IPS DF 6.9 (cell line): ENCODE measurements around the gene KRT86.
"Not testable (repeated sequence)": the region's sequence is repeated elsewhere in the genome, so short reads cannot be mapped to it uniquely, and the experiment has no call there.

Experiments
- DNase-seq: peaks from one replicate; pipeline ENCODE4 v3.0.0-alpha.2; 2013; ENCODE audit warnings: low read depth, low spot score
- H3K27ac ChIP-seq: one replicate; pipeline ENCODE4 v1.5.1; 2013; ENCODE audit warnings: low read length, control low read depth
- H3K27me3 ChIP-seq: 2 replicates; pipeline ENCODE4 v1.6.1; 2013; ENCODE audit warnings: mild to moderate bottlenecking, low read length; ENCODE audit not compliant: control insufficient read depth, insufficient read depth
- H3K36me3 ChIP-seq: 2 replicates; pipeline ENCODE4 v1.6.1; 2013; ENCODE audit warnings: low read length; ENCODE audit not compliant: control insufficient read depth, insufficient read depth
- H3K4me1 ChIP-seq: 2 replicates; pipeline ENCODE4 v1.6.1; 2013; ENCODE audit warnings: low read length; ENCODE audit not compliant: control insufficient read depth, insufficient read depth
- H3K4me3 ChIP-seq: 2 replicates; pipeline ENCODE4 v1.5.1; 2013; ENCODE audit warnings: mild to moderate bottlenecking, low read length
- H3K9me3 ChIP-seq: 2 replicates; pipeline ENCODE4 v1.6.1; 2013; ENCODE audit warnings: low read length, inconsistent platforms; ENCODE audit not compliant: control insufficient read depth, insufficient read depth
- WGBS: extraction: QIAGEN DNeasy Blood & Tissue Kit; methylation state at CpG from one replicate; pipeline ENCODE4 v1.1.7; 2013; ENCODE audit warnings: mixed read lengths, missing lambda C conversion rate; ENCODE audit not compliant: insufficient read length, insufficient coverage; 5-methylcytosine and 5-hydroxymethylcytosine counted together

The KRT86 gene

DNA sequence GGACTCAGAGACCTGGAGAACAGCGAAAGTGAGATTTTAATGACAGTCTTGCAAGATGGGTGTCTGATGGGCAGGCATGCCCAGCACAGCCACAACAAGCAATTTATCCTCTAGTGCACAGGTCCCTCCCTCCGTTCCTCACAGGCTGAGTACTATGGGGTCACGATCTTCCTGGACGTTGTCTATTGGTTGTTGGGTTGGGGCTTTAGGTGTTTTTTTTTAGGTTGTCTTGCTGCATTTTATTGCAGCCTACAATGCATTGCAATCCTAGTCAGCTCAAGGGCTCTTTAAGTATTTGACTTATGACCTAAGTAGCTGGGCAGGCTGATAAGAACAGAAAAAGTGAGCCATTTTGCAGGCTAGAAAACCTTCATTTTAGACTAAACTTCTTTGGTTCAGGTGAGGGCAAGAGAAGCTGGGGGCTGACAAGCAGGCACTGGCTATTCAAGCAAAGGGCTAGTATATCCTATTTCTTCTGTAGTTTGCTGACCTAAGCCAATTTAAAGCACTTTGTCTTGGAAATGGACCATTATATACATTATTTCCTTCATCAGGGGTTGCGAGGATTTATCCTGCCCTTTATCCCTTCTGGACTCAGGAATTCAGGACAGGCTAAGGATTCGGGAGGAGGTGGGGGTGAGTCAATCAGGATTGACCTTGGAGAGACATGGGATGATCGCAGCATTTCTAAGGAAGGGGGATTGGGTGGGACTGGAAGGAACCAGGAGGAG, 35.4 kb upstream of the KRT86 start:
- no peak for DNase-seq
- no peaks in the 10 kb centered on the region for H3K27me3 ChIP-seq
- H3K4me1 ChIP-seq: peaks cover 8% of the 10 kb centered on the region
- H3K9me3 ChIP-seq: no peaks in the 10 kb centered on the region
- H3K4me3 ChIP-seq: no peak overlapping the region
- no peaks in the 10 kb centered on the region for H3K36me3 ChIP-seq
- no peak overlapping the region for H3K27ac ChIP-seq
- WGBS: no CpG with 5 or more reads among the region's 7 CpGs

DNA sequence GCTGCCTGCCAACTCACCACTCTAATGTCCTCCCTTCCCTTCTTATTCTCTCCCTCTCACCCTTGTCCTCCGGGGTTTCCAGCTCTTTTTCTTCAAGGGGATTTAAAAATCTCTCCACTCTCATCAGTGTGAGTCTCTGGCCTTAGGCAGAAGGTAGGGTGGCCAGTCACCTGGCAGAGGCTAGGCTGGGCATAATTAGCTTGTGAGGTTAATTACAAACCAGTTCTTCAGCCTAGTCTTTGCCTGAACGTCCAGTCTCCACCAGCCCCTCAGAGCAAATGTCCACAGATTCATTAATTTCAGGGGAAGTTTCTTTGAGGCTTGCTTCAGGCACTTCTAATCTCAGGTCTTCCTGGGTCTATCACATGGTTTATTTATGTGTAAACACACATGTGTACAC, 34.7 kb upstream of the KRT86 start:
- Histone ChIP-seq H3K27me3 (no peaks in the 10 kb centered on the region), H3K4me1 (peaks cover 8% of the 10 kb centered on the region), H3K9me3 (no peaks in the 10 kb centered on the region), H3K4me3 (no peak overlapping the region), H3K36me3 (no peaks in the 10 kb centered on the region), H3K27ac (no peak overlapping the region)
- WGBS: no CpG with 5 or more reads among the region's 2 CpGs
- DNase-seq: no peak

DNA sequence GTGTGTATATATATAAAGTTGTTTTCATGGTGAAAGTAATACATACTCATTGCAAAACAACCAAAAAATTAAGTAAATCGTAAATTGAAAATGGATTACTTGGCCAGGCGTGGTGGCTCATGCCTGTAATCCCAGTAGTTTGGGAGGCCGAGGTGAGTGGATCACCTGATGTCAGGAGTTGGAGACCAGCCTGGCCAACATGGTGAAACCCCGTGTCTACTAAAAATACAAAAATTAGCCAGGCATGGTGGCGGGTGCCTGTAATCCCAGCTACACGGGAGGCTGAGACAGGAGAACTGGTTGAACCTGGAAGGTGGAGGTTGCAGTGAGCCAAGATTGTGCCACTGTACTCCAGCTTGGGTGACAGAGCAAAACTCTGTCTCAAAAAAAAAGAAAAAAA, 34.2 kb upstream of the KRT86 start:
- H3K9me3 ChIP-seq, H3K4me1 ChIP-seq, DNase-seq, H3K4me3 ChIP-seq, H3K27me3 ChIP-seq, H3K27ac ChIP-seq, H3K36me3 ChIP-seq: not testable (repeated sequence)
- no CpG with 5 or more reads among the region's 6 CpGs for WGBS

DNA sequence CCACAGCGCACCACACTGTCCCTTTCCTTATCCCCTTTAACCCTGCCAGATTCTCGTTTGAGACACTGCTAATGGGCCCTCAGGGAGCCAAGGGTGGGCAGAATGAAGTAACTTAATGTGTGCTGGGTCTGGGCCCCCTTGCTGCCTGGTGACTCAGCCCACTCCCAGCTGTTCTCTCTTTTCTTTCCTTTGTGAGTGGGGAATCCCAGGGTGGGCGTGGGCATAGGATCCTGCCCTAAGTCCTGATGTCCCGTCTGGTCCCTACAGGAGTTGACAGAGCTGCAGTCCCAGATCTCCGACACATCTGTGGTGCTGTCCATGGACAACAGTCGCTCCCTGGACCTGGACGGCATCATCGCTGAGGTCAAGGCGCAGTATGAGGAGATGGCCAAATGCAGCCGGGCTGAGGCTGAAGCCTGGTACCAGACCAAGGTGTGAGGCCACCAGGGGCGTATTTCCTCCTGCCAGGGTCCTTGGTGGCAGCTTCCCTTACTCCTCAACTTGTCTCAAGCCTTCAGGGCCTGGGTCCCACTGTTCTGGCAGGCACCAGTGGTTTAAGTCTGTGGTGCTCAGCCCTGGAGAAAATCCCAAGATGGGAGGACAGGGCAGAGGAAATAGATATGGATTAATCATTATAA, 33.1 kb upstream of the KRT86 start:
- no peak for DNase-seq
- no CpG with 5 or more reads among the region's 11 CpGs for WGBS
- no peaks in the 10 kb centered on the region for H3K9me3 ChIP-seq
- no peaks in the 10 kb centered on the region for H3K27me3 ChIP-seq
- H3K4me1 ChIP-seq: peaks cover 9% of the 10 kb centered on the region
- no peak overlapping the region for H3K27ac ChIP-seq
- H3K36me3 ChIP-seq: no peaks in the 10 kb centered on the region
- no peak overlapping the region for H3K4me3 ChIP-seq

DNA sequence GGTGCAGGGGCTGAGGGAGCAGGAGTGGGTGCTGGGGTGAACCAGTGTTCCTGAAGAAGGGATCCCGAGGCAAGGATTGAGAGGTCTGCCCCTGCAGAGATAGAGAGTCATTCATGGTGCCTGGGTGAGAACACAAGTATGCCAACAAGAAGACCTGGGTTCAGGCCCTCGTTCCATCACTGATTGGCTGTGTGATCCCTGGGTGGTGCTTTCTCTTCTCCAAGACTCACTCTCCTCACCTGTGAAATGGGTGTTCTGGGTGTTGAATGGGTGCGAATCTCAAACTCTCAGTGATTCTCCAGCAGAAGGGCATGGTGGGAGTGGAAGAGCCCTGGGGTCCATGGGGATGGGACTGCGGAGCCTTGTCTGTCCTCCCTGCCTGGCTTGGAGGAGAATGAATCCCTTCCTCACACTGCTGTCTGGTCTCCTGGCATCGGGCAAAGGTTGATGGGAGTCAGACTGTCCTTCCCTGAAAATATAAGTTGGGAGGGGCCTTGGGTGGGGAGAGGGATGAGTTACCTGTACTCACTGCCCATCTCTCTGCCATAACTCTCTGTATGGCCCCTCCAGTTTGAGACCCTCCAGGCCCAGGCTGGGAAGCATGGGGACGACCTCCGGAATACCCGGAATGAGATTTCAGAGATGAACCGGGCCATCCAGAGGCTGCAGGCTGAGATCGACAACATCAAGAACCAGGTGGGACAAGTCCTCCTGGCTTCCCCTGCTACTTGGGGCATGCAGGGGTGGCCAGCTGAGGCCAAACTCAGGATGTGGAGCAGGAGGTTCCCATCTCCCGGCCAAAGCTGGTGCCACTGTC, 31.8 kb upstream of the KRT86 start:
- H3K9me3 ChIP-seq: no peaks in the 10 kb centered on the region
- no peak for DNase-seq
- H3K36me3 ChIP-seq: no peaks in the 10 kb centered on the region
- no CpG with 5 or more reads among the region's 11 CpGs for WGBS
- H3K4me3 ChIP-seq: no peak overlapping the region
- no peak overlapping the region for H3K27ac ChIP-seq
- H3K27me3 ChIP-seq: no peaks in the 10 kb centered on the region
- peaks cover 9% of the 10 kb centered on the region for H3K4me1 ChIP-seq

DNA sequence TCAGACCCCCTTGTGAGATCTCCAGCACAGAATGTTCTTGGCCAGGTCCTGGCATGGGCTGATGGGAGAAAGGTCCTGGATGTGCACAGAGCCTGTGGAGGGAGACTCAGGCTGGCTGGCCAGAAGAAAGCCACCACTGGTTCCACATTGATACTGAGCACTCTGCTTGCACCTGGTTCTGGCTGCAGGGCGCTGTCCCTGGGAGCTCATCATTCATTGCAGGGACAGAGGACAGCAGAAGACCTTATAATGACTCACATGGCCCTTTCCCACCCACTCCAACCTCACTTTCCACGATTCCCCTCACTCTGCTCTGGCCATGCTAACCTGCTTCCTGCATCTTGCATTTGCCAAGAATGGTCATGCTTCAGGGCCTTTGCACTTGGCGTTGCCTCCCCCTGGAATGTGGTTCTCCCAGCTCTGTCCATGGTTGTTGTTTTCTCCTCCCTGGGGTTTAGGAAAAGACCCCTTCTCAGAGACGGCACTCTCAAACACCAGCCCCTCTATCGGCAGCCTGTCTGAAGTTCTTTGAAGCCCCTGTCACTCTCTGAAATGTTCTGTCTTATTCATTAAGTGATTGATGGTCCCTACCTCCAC, 31.1 kb upstream of the KRT86 start:
- Histone ChIP-seq H3K36me3 (no peaks in the 10 kb centered on the region), H3K4me3 (no peak overlapping the region), H3K9me3 (no peaks in the 10 kb centered on the region), H3K27me3 (no peaks in the 10 kb centered on the region), H3K27ac (no peak overlapping the region), H3K4me1 (peaks cover 7% of the 10 kb centered on the region)
- no CpG with 5 or more reads among the region's 5 CpGs for WGBS
- DNase-seq: no peak

DNA sequence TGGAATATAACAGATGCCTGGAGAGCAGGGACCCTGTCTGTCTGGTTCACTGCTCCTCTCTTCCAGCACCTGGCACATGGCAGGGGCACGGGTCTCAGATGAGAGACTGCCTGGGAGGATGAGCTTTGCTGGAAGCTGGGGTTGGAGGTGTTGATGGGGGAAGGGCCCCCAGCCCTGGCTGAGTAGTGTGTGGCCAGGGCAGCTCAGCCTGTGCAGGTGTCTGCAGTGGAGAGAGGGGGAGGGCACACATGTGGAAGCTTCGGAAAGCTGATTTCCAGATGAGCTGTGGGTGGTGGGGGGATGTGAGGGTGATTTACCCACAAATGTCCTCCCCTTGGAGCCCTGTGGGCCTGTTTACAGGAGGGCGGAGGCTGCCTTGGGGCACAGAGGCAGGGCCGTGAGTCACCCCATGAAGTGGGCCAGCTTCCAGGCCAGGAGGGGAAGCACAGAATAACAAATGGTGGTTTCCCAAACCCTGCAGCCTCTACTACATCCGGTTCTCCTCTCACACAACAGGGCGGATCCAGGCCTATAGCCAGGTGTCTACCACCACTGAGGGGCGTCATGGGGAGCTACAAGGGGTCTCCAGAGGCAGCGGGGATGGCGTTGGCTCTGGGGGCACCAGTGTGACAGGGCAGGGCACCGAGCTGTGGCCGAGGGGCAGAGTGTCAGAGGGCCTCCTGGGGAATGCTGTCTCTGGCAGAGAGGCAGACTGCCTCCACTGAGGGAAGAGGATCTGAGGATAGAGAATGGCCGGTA, 30.4 kb upstream of the KRT86 start:
- no CpG with 5 or more reads among the region's 12 CpGs for WGBS
- DNase-seq: no peak
- Histone ChIP-seq H3K9me3 (no peaks in the 10 kb centered on the region), H3K4me3 (no peak overlapping the region), H3K27ac (no peak overlapping the region), H3K36me3 (no peaks in the 10 kb centered on the region), H3K27me3 (no peaks in the 10 kb centered on the region), H3K4me1 (peaks cover 4% of the 10 kb centered on the region; the same call in 1 of the 2 replicates)

DNA sequence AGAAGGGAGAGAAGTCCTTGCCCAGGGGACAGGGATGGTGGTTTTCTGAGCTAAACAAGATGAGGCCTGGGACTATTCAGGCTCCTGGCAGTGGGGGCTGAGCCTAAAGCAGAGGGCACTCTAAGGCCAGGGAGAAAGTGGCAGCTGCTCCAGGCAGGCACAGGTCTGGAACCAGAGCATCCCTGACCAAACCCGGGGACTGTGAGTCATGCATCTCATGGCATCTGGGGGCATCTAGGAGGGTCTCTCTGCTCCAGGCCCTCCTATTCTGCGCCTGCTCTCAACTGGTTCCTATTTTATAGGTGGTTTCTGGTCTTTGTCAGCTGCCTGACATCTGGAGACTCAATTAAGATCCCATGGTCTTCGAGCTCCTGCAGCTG, 29.8 kb upstream of the KRT86 start:
- no peaks in the 10 kb centered on the region for H3K9me3 ChIP-seq
- H3K27ac ChIP-seq: no peak overlapping the region
- no peak overlapping the region for H3K4me3 ChIP-seq
- H3K4me1 ChIP-seq: peaks cover 4% of the 10 kb centered on the region; the same call in 1 of the 2 replicates
- H3K27me3 ChIP-seq: no peaks in the 10 kb centered on the region
- H3K36me3 ChIP-seq: no peaks in the 10 kb centered on the region
- no CpG with 5 or more reads among the region's 3 CpGs for WGBS
- no peak for DNase-seq

DNA sequence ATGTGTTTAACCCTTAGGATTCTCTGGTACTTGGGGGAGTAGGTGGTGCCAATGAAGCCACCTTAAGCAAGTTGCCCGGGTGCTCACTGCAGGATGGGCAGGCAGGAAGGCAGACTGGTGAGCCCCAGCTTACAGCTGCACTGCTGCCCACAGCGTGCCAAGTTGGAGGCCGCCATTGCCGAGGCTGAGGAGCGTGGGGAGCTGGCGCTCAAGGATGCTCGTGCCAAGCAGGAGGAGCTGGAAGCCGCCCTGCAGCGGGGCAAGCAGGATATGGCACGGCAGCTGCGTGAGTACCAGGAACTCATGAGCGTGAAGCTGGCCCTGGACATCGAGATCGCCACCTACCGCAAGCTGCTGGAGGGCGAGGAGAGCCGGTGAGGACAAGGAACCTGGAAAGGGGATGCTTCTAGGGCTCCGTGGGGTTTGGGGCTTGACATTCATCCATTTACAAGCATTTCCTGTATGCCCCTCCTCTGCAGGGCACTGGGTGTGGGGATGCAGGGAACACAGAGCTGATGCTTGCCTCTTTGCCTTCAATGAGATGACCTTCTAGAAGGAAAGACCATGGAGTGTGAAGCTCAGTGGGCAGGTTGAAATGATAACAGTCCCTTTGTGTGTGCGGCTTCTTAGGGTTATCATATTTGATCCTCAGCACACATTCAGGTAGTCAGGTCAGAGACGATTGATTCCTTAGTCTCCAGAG, 29.0 kb upstream of the KRT86 start:
- Histone ChIP-seq H3K4me3 (no peak overlapping the region), H3K36me3 (no peaks in the 10 kb centered on the region), H3K27me3 (peaks cover 3% of the 10 kb centered on the region; the same call in 1 of the 2 replicates), H3K4me1 (peaks cover 4% of the 10 kb centered on the region; the same call in 1 of the 2 replicates), H3K27ac (no peak overlapping the region), H3K9me3 (no peaks in the 10 kb centered on the region)
- no CpG with 5 or more reads among the region's 20 CpGs for WGBS
- DNase-seq: no peak
